Panc1 (cell line): Measurements from ENCODE around the gene MPP2.

Source experiments
- CTCF ChIP-seq: fragments of 450-650 bp; IDR thresholded peaks from 2 replicates; pipeline ENCODE4 v1.5.1; 2017; ENCODE audit warnings: mild to moderate bottlenecking
- POLR2AphosphoS5 ChIP-seq: IDR thresholded peaks from 2 replicates; pipeline ENCODE4 v1.6.1; 2012; ENCODE audit warnings: mild to moderate bottlenecking, low read depth, low read length, moderate library complexity
- REST ChIP-seq, 2 experiments: IDR thresholded peaks; 2 replicates each; pipeline ENCODE4 v1.6.1; 2011 to 2012; ENCODE audit warnings: low read depth in 2 of 2, control low read depth in 1 of 2, low read length in 1 of 2, mild to moderate bottlenecking in 1 of 2, moderate library complexity in 1 of 2; ENCODE audit not compliant: insufficient read depth in 1 of 2

- TF ChIP-seq CTCF (no peak), REST (IDR thresholded peaks at IDR 0.05; ENCODE audit: insufficient read depth in 1 of 2, low read depth in 2 of 2, low read length in 1 of 2) (no peak), POLR2AphosphoS5 (no peak)
Measured at GRCh38 chr17:43827596-43827995, 79.7 kb downstream of the MPP2 start.
